ENCODE results near the gene PTPN6.

GRCh38 chr12:7008864-7009263, 57.7 kb downstream of the PTPN6 start:
- TF ChIP-seq CTCF (IDR thresholded peaks at IDR 0.05) (no peak), POLR2A (IDR thresholded peaks at IDR 0.05) (no peak), EP300 (IDR thresholded peaks at IDR 0.05) (no peak)

Data from tibial nerve (tissue), 4 donors.